SK-N-SH (cell line): ENCODE measurements around the gene TTC32. TPM values are rescaled to one million over a fixed set of nuclear protein-coding genes. Genes with fewer than 3 reads are reported as not detected.

Experiments used
- CTCF ChIA-PET: fragments of 300-600, 350-600 bp; formaldehyde crosslinking; extraction: SDS; loops from one replicate; lab custom pipeline; 2021; lab: Yijun Ruan, JAX
- POLR2A ChIA-PET: fragments of 350-600 bp; sonication (Branson Sonifier 250); formaldehyde crosslinking; extraction: SDS; loops from one replicate; lab custom pipeline; 2020; ENCODE audit warnings: antibody characterized with exemption, inconsistent platforms; lab: Yijun Ruan, JAX
- DNase-seq: peaks from one replicate; pipeline ENCODE4 v3.0.0; 2012
- H2AFZ ChIP-seq: fragments of 200-600 bp; sonication (generic); 2 replicates; pipeline ENCODE4 v1.8.1; 2016; ENCODE audit warnings: antibody characterized with exemption, mild to moderate bottlenecking, low read depth
- H3F3A ChIP-seq: fragments of 200-600 bp; sonication (generic); replicated peaks from 2 replicates; pipeline ENCODE3; 2016; ENCODE audit warnings: antibody characterized with exemption, mild to moderate bottlenecking; ENCODE audit not compliant: insufficient read depth
- H3K27ac ChIP-seq, 2 experiments: fragments of 200-500 bp in 1 of 2; fragments of 200-600 bp in 1 of 2; sonication (Bioruptor generic) in 1 of 2; sonication (generic), shearing (Covaris generic) in 1 of 2; 2 replicates each; pipeline versions ENCODE4 v1.5.1 to v1.6.1; 2014 to 2016; ENCODE audit warnings: low read depth in 2 of 2, inconsistent platforms in 1 of 2, low read length in 1 of 2, mild to moderate bottlenecking in 1 of 2, mixed read lengths in 1 of 2
- H3K27me3 ChIP-seq: fragments of 200-600 bp; sonication (generic), shearing (Covaris generic); 2 replicates; pipeline ENCODE4 v1.6.1; 2016; ENCODE audit warnings: mixed run types; ENCODE audit not compliant: insufficient read depth
- H3K36me3 ChIP-seq, 2 experiments: fragments of 200-500 bp in 1 of 2; fragments of 200-600 bp in 1 of 2; sonication (Bioruptor generic) in 1 of 2; sonication (generic) in 1 of 2; replicated peaks in 1 of 2; 2 replicates each; pipeline versions ENCODE3 to v1.5.1; 2014 to 2016; ENCODE audit warnings: low read length in 1 of 2, mild to moderate bottlenecking in 1 of 2; ENCODE audit not compliant: insufficient read depth in 2 of 2, control insufficient read depth in 1 of 2
- H3K4me1 ChIP-seq, 2 experiments: fragments of 200-500 bp in 1 of 2; fragments of 200-600 bp in 1 of 2; sonication (Bioruptor generic) in 1 of 2; sonication (generic), shearing (Covaris generic) in 1 of 2; 2 replicates each; pipeline versions ENCODE4 v1.5.1 to v1.6.1; 2014 to 2016; ENCODE audit warnings: low read depth in 1 of 2, low read length in 1 of 2, mixed run types in 1 of 2; ENCODE audit not compliant: insufficient read depth in 2 of 2, control insufficient read depth in 1 of 2
- H3K4me2 ChIP-seq: fragments of 200-600 bp; sonication (generic), shearing (Covaris generic); 2 replicates; pipeline ENCODE4 v1.6.1; 2017; ENCODE audit warnings: mixed run types
- H3K4me3 ChIP-seq, 2 experiments: fragments of 200-500 bp in 1 of 2; fragments of 200-600 bp in 1 of 2; sonication (Bioruptor generic) in 1 of 2; sonication (generic), shearing (Covaris generic) in 1 of 2; 2 replicates each; pipeline versions ENCODE4 v1.5.1 to v1.8.1; 2014 to 2016; ENCODE audit warnings: low read depth in 2 of 2, inconsistent platforms in 1 of 2, low read length in 1 of 2, mild to moderate bottlenecking in 1 of 2, mixed read lengths in 1 of 2, moderate library complexity in 1 of 2
- H3K79me2 ChIP-seq: fragments of 200-600 bp; sonication (generic); 2 replicates; pipeline ENCODE4 v1.8.1; 2017; ENCODE audit warnings: mild to moderate bottlenecking; ENCODE audit not compliant: insufficient read depth
- H3K9ac ChIP-seq: fragments of 200-600 bp; sonication (generic); 2 replicates; pipeline ENCODE4 v1.6.1; 2017; ENCODE audit warnings: mixed run types
- H3K9me2 ChIP-seq: fragments of 200-600 bp; sonication (generic); 2 replicates; pipeline ENCODE4 v1.6.1; 2017; ENCODE audit warnings: mixed run types
- H3K9me3 ChIP-seq: fragments of 200-600 bp; sonication (generic); 2 replicates; pipeline ENCODE4 v1.6.1; 2017; ENCODE audit warnings: mixed run types, mild to moderate bottlenecking, moderate library complexity
- H4K20me1 ChIP-seq: fragments of 200-600 bp; sonication (generic); 2 replicates; pipeline ENCODE4 v1.6.1; 2017; ENCODE audit warnings: mild to moderate bottlenecking, mixed run types; ENCODE audit not compliant: insufficient read depth
- ELF1 ChIP-seq: IDR thresholded peaks from 2 replicates; pipeline ENCODE4 v1.4.0; 2012
- EP300 ChIP-seq, 2 experiments: IDR thresholded peaks; 2 replicates each; pipeline versions ENCODE4 v1.4.0 to v1.6.1; 2012; ENCODE audit warnings: borderline replicate concordance in 1 of 2, low read depth in 1 of 2, low read length in 1 of 2
- EZH2phosphoT487 ChIP-seq: fragments of 200-600 bp; sonication (generic); IDR thresholded peaks from 2 replicates; pipeline ENCODE4 v1.6.1; 2017; ENCODE audit warnings: low read depth, mixed run types, mild to moderate bottlenecking, antibody characterized with exemption, moderate library complexity, borderline replicate concordance
- JUND ChIP-seq: IDR thresholded peaks from 2 replicates; pipeline ENCODE4 v1.4.0; 2012
- NFIC ChIP-seq: IDR thresholded peaks from 2 replicates; pipeline ENCODE4 v1.4.0; 2012; ENCODE audit warnings: borderline replicate concordance
- POLR2AphosphoS5 ChIP-seq: IDR thresholded peaks from 2 replicates; pipeline ENCODE4 v1.6.1; 2012; ENCODE audit warnings: low read depth, low read length
- RAD21 ChIP-seq: IDR thresholded peaks from 2 replicates; pipeline ENCODE4 v1.6.1; 2012; ENCODE audit warnings: mild to moderate bottlenecking, low read length
- RCOR1 ChIP-seq: fragments of 150-350 bp; IDR thresholded peaks from 2 replicates; pipeline ENCODE4 v1.6.1; 2017; ENCODE audit warnings: antibody characterized with exemption, low read length
- RFX5 ChIP-seq: IDR thresholded peaks from 2 replicates; pipeline ENCODE4 v1.6.1; 2012; ENCODE audit warnings: mild to moderate bottlenecking, improper control_type of control experiment, low read length
- RXRA ChIP-seq: IDR thresholded peaks from 2 replicates; pipeline ENCODE4 v1.4.0; 2012; ENCODE audit warnings: low read depth, mild to moderate bottlenecking, borderline replicate concordance
- SIN3A ChIP-seq: IDR thresholded peaks from 2 replicates; pipeline ENCODE4 v1.6.1; 2012; ENCODE audit warnings: low read depth, mild to moderate bottlenecking, low read length, moderate library complexity, borderline replicate concordance
- TAF1 ChIP-seq: IDR thresholded peaks from 2 replicates; pipeline ENCODE4 v1.6.1; 2012; ENCODE audit warnings: low read depth, mild to moderate bottlenecking, low read length, moderate library complexity, borderline replicate concordance
- YY1 ChIP-seq: IDR thresholded peaks from 2 replicates; pipeline ENCODE4 v1.4.0; 2012; ENCODE audit warnings: low read depth, mild to moderate bottlenecking
- WGBS: methylation state at CpG from one replicate; pipeline ENCODE4 v1.1.6; 2017; ENCODE audit warnings: low lambda C conversion rate; 5-methylcytosine and 5-hydroxymethylcytosine counted together
- polyA plus RNA-seq, 3 experiments: library from polyadenylated mRNA; depleted of rRNA; stranded (reverse); fragments of >200 nt; gene quantifications; 2 replicates each; pipeline ENCODE4 v1.2.3, GENCODE V29; 2012
- TF ChIP-seq, protein P1 (sequence below): fragments of 200-600 bp; sonication (generic); IDR thresholded peaks from 2 replicates; pipeline ENCODE4 v1.6.1; 2017; ENCODE audit warnings: antibody characterized with exemption, mild to moderate bottlenecking, moderate library complexity
- TF ChIP-seq, protein P2 (sequence below): IDR thresholded peaks from 2 replicates; pipeline ENCODE4 v1.4.0; 2012; ENCODE audit warnings: low read depth
- TF ChIP-seq, protein P3 (sequence below): IDR thresholded peaks from 2 replicates; pipeline ENCODE4 v1.6.1; 2012; ENCODE audit warnings: mild to moderate bottlenecking, low read depth, low read length, moderate library complexity
- TF ChIP-seq, protein P4 (sequence below): IDR thresholded peaks from 2 replicates; pipeline ENCODE4 v1.4.0; 2012; ENCODE audit warnings: low read depth, borderline replicate concordance
- TF ChIP-seq, protein P5 (sequence below): IDR thresholded peaks from 2 replicates; pipeline ENCODE4; 2012

Gene TTC32
- polyA plus RNA-seq, 1 of the 3 experiments (the other 2 are of a cell fraction), result 9.1 TPM

DNA sequence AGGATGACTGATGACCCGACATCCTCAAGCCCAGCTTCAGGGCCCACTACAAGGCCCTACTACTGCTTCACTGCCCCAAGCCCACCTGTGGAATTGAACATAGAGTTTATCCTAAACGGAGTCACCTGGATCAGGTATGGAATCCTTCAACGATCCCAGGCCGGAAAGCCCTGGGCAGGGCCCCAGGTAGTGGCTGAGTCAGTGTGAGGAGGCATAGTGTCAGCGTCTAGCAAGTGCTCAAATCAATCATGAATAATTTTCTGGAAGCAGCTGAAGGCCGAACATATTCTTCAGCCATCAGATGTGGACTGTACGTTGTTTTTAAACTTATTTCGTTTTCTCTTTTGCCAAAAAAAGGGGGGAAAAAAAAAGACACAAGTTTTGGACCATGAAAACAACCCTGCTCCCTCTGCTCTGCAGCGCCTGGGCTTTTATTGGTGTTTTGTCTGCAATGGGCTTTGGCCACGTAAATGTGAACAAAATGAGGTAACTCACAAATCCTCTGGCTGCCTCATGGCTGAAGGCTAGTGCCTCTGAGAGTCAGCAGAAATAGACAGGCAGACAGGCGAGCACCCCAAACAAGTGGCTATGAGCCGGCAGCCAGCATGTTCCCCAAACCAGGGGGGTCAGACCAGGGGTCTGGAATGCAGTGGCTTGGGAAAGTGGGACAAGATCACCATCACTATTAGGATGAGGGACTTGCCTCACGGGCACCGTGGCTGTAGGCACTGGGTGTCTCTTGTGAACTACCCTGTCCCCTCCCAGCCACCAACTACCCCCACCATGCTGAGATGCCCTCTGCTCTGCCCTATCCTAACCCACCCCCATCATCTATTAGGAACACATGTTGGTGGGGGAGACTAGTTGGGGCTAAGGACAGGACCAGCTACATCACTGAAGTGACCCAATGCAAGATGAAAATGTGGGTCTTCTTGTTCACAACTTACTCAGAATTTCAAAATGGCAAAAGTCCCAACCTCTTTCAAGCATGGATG lies 51.4 kb downstream of the TTC32 start:
- H3K27me3 ChIP-seq, result peaks cover 27% of the 10 kb centered on the region
- no peak overlapping the region for H3K4me3 ChIP-seq
- H3K9me2 ChIP-seq, result no peaks in the 10 kb centered on the region
- no peaks in the 10 kb centered on the region for H3F3A ChIP-seq
- H3K4me2 ChIP-seq, result no peak overlapping the region
- POLR2A ChIA-PET, result no interaction called here
- H3K9ac ChIP-seq, result no peak overlapping the region
- no peaks in the 10 kb centered on the region; a peak in 1 of 4 replicates for H3K4me1 ChIP-seq
- no peaks in the 10 kb centered on the region for H3K9me3 ChIP-seq
- no peak overlapping the region for H2AFZ ChIP-seq
- 41% methylated on average over 14 of the region's 14 CpGs for WGBS
- DNase-seq, result no peak
- no peaks in the 10 kb centered on the region for H3K36me3 ChIP-seq
- TF ChIP-seq, protein P1, sequence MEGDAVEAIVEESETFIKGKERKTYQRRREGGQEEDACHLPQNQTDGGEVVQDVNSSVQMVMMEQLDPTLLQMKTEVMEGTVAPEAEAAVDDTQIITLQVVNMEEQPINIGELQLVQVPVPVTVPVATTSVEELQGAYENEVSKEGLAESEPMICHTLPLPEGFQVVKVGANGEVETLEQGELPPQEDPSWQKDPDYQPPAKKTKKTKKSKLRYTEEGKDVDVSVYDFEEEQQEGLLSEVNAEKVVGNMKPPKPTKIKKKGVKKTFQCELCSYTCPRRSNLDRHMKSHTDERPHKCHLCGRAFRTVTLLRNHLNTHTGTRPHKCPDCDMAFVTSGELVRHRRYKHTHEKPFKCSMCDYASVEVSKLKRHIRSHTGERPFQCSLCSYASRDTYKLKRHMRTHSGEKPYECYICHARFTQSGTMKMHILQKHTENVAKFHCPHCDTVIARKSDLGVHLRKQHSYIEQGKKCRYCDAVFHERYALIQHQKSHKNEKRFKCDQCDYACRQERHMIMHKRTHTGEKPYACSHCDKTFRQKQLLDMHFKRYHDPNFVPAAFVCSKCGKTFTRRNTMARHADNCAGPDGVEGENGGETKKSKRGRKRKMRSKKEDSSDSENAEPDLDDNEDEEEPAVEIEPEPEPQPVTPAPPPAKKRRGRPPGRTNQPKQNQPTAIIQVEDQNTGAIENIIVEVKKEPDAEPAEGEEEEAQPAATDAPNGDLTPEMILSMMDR, result no peak
- TF ChIP-seq RCOR1 (no peak), JUND (no peak), TAF1 (no peak), RFX5 (no peak), ELF1 (no peak), SIN3A (no peak), RAD21 (no peak), RXRA (no peak), POLR2AphosphoS5 (no peak), EP300 (IDR thresholded peaks at IDR 0.05; ENCODE audit: borderline replicate concordance in 1 of 2, low read depth in 1 of 2, low read length in 1 of 2) (no peak), NFIC (no peak), YY1 (no peak), EZH2phosphoT487 (no peak)
- TF ChIP-seq, protein P2, sequence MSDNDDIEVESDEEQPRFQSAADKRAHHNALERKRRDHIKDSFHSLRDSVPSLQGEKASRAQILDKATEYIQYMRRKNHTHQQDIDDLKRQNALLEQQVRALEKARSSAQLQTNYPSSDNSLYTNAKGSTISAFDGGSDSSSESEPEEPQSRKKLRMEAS, result no peak
- TF ChIP-seq, protein P3, sequence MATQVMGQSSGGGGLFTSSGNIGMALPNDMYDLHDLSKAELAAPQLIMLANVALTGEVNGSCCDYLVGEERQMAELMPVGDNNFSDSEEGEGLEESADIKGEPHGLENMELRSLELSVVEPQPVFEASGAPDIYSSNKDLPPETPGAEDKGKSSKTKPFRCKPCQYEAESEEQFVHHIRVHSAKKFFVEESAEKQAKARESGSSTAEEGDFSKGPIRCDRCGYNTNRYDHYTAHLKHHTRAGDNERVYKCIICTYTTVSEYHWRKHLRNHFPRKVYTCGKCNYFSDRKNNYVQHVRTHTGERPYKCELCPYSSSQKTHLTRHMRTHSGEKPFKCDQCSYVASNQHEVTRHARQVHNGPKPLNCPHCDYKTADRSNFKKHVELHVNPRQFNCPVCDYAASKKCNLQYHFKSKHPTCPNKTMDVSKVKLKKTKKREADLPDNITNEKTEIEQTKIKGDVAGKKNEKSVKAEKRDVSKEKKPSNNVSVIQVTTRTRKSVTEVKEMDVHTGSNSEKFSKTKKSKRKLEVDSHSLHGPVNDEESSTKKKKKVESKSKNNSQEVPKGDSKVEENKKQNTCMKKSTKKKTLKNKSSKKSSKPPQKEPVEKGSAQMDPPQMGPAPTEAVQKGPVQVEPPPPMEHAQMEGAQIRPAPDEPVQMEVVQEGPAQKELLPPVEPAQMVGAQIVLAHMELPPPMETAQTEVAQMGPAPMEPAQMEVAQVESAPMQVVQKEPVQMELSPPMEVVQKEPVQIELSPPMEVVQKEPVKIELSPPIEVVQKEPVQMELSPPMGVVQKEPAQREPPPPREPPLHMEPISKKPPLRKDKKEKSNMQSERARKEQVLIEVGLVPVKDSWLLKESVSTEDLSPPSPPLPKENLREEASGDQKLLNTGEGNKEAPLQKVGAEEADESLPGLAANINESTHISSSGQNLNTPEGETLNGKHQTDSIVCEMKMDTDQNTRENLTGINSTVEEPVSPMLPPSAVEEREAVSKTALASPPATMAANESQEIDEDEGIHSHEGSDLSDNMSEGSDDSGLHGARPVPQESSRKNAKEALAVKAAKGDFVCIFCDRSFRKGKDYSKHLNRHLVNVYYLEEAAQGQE, result no peak
- TF ChIP-seq, protein P4, sequence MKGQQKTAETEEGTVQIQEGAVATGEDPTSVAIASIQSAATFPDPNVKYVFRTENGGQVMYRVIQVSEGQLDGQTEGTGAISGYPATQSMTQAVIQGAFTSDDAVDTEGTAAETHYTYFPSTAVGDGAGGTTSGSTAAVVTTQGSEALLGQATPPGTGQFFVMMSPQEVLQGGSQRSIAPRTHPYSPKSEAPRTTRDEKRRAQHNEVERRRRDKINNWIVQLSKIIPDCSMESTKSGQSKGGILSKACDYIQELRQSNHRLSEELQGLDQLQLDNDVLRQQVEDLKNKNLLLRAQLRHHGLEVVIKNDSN, result no peak
- TF ChIP-seq, protein P5, sequence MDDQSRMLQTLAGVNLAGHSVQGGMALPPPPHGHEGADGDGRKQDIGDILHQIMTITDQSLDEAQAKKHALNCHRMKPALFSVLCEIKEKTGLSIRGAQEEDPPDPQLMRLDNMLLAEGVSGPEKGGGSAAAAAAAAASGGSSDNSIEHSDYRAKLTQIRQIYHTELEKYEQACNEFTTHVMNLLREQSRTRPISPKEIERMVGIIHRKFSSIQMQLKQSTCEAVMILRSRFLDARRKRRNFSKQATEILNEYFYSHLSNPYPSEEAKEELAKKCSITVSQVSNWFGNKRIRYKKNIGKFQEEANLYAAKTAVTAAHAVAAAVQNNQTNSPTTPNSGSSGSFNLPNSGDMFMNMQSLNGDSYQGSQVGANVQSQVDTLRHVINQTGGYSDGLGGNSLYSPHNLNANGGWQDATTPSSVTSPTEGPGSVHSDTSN, result no peak
- CTCF ChIA-PET, result interaction anchor here (1.2 to 1.9 kb wide), 2 partner anchors 11 to 13 kb away, joined by 4 to 8 read pairs; no protein-coding TSS in a partner anchor
- H3K79me2 ChIP-seq, result no peaks in the 10 kb centered on the region
- H4K20me1 ChIP-seq, result no peaks in the 10 kb centered on the region
- H3K27ac ChIP-seq, result no peak overlapping the region
